HFF-Myc (cell line): ENCODE data around the gene BTN2A1.

Experiments used
- DNase-seq: peaks from one replicate; pipeline ENCODE4 v3.0.0-alpha.2; 2011; ENCODE audit warnings: low read depth; ENCODE audit errors: extremely low read depth
- H3K4me3 ChIP-seq: replicated peaks from 2 replicates; pipeline ENCODE4 v1.5.1; 2011; ENCODE audit warnings: low read depth, mild to moderate bottlenecking, control low read depth, low read length
- CTCF ChIP-seq: IDR thresholded peaks from 2 replicates; pipeline ENCODE4 v1.5.1; 2012; ENCODE audit warnings: mild to moderate bottlenecking, low read depth, low read length, control low read depth; ENCODE audit errors: missing control alignments

The BTN2A1 gene

GRCh38 chr6:26474439-26474881 is 16.7 kb downstream of the BTN2A1 start:
- peak overlapping the region; percentile 50 for H3K4me3 ChIP-seq
- no peak for TF ChIP-seq CTCF
- no peak for DNase-seq

GRCh38 chr6:26475823-26476729 is 18.3 kb downstream of the BTN2A1 start:
- DNase-seq: no peak
- no peak overlapping the region for H3K4me3 ChIP-seq
- no peak for TF ChIP-seq CTCF

- DNase-seq: no peak
- no peak for TF ChIP-seq CTCF
- no peak overlapping the region for H3K4me3 ChIP-seq
Observed at GRCh38 chr6:26476896-26477295, 19.1 kb downstream of the BTN2A1 start.

- TF ChIP-seq CTCF: no peak
Observed at GRCh38 chr6:26477426-26477825, 19.7 kb downstream of the BTN2A1 start.

GRCh38 chr6:26478100-26478984 is 20.6 kb downstream of the BTN2A1 start:
- no peak overlapping the region for H3K4me3 ChIP-seq
- no peak for TF ChIP-seq CTCF
- no peak for DNase-seq

More at GRCh38 chr6:26477426-26477825, 19.7 kb downstream of the BTN2A1 start:
- H3K4me3 ChIP-seq: no peak overlapping the region
- no peak for DNase-seq

GRCh38 chr6:26478985-26479278 is 21.2 kb downstream of the BTN2A1 start:
- H3K4me3 ChIP-seq: no peak overlapping the region
- DNase-seq: no peak
- TF ChIP-seq CTCF: no peak
